Neuronal stem cell (in vitro differentiated cells): Measurements from ENCODE around the gene TAF4. TPM values are rescaled to one million over a fixed set of nuclear protein-coding genes. Genes with fewer than 3 reads are reported as not detected.
A peak's percentile ranks its signal among the peaks of the same experiment; 100 is the strongest.

Experiments used
- DNase-seq: peaks from one replicate; pipeline ENCODE4 v3.0.0-alpha.2; 2013; ENCODE audit warnings: low spot score
- H2AFZ ChIP-seq: one replicate; pipeline ENCODE4 v1.6.1; 2013; ENCODE audit warnings: mild to moderate bottlenecking, low read length, inconsistent platforms
- H2AK5ac ChIP-seq: 2 replicates; pipeline ENCODE4 v1.6.1; 2013; ENCODE audit warnings: low read depth, mild to moderate bottlenecking, inconsistent platforms, low read length, moderate library complexity, mixed read lengths
- H2BK120ac ChIP-seq: 2 replicates; pipeline ENCODE4 v1.6.1; 2013; ENCODE audit warnings: low read depth, mild to moderate bottlenecking, inconsistent platforms, low read length, moderate library complexity, mixed read lengths
- H2BK12ac ChIP-seq: one replicate; pipeline ENCODE4 v1.6.1; 2013; ENCODE audit warnings: low read length, inconsistent platforms
- H2BK15ac ChIP-seq: 2 replicates; pipeline ENCODE4 v1.6.1; 2013; ENCODE audit warnings: mild to moderate bottlenecking, low read length, inconsistent platforms, mixed read lengths
- H2BK5ac ChIP-seq: one replicate; pipeline ENCODE4 v1.6.1; 2013; ENCODE audit warnings: inconsistent platforms, mild to moderate bottlenecking, low read length, moderate library complexity
- H3K14ac ChIP-seq: one replicate; pipeline ENCODE4 v1.6.1; 2013; ENCODE audit warnings: low read length, inconsistent platforms
- H3K18ac ChIP-seq: 2 replicates; pipeline ENCODE4 v1.6.1; 2013; ENCODE audit warnings: low read length, inconsistent platforms
- H3K23ac ChIP-seq: 2 replicates; pipeline ENCODE4 v1.6.1; 2013; ENCODE audit warnings: low read depth, mild to moderate bottlenecking, mixed read lengths, low read length, inconsistent platforms; ENCODE audit not compliant: poor library complexity
- H3K27ac ChIP-seq: replicated peaks from 3 replicates; pipeline ENCODE4 v1.5.1; 2013; ENCODE audit warnings: low read length, inconsistent platforms
- H3K27me3 ChIP-seq, 3 experiments: 2 replicates each; pipeline ENCODE4 v1.6.1; 2013; ENCODE audit warnings: low read length in 3 of 3, mild to moderate bottlenecking in 2 of 3, inconsistent platforms in 1 of 3, low read depth in 1 of 3, mixed read lengths in 1 of 3, moderate library complexity in 1 of 3; ENCODE audit not compliant: control insufficient read depth in 3 of 3, insufficient read depth in 3 of 3
- H3K36me3 ChIP-seq, 2 donors: replicated peaks in 1 of 2; 2 replicates each; pipeline ENCODE4 v1.6.1; 2013; ENCODE audit warnings: low read length in 2 of 2; ENCODE audit not compliant: control insufficient read depth in 2 of 2, insufficient read depth in 2 of 2
- H3K4ac ChIP-seq: 2 replicates; pipeline ENCODE4 v1.6.1; 2013; ENCODE audit warnings: inconsistent platforms, mild to moderate bottlenecking, low read length, moderate library complexity
- H3K4me1 ChIP-seq, 2 donors: 1 replicate in 1 of 2; 2 replicates in 1 of 2; pipeline ENCODE4 v1.6.1; 2013; ENCODE audit warnings: low read length in 2 of 2, low read depth in 1 of 2; ENCODE audit not compliant: control insufficient read depth in 2 of 2, insufficient read depth in 1 of 2
- H3K4me2 ChIP-seq: one replicate; pipeline ENCODE4 v1.6.1; 2013; ENCODE audit warnings: mild to moderate bottlenecking, low read length, inconsistent platforms; ENCODE audit not compliant: insufficient read depth, poor library complexity, severe bottlenecking
- H3K4me3 ChIP-seq, 2 donors: 2 replicates each; pipeline ENCODE4 v1.5.1; 2013; ENCODE audit warnings: low read length in 2 of 2, mild to moderate bottlenecking in 2 of 2, inconsistent platforms in 1 of 2, moderate library complexity in 1 of 2
- H3K79me1 ChIP-seq: one replicate; pipeline ENCODE4 v1.6.1; 2013; ENCODE audit warnings: low read depth, mild to moderate bottlenecking, inconsistent platforms, low read length, moderate library complexity
- H3K9ac ChIP-seq: one replicate; pipeline ENCODE4 v1.6.1; 2013; ENCODE audit warnings: mild to moderate bottlenecking, low read depth, low read length, inconsistent platforms; ENCODE audit not compliant: poor library complexity
- H3K9me3 ChIP-seq, 2 donors: replicated peaks in 1 of 2; 2 replicates each; pipeline versions ENCODE3 to v1.6.1; 2013; ENCODE audit warnings: low read length in 2 of 2, mild to moderate bottlenecking in 2 of 2, inconsistent platforms in 1 of 2, low read depth in 1 of 2, mixed read lengths in 1 of 2, moderate library complexity in 1 of 2; ENCODE audit not compliant: control insufficient read depth in 2 of 2, insufficient read depth in 1 of 2
- H4K8ac ChIP-seq: one replicate; pipeline ENCODE4 v1.6.1; 2013; ENCODE audit warnings: low read depth, mild to moderate bottlenecking, inconsistent platforms, low read length, moderate library complexity
- H4K91ac ChIP-seq: one replicate; pipeline ENCODE4 v1.6.1; 2013; ENCODE audit warnings: low read length, low read depth, mild to moderate bottlenecking, inconsistent platforms; ENCODE audit not compliant: poor library complexity
- WGBS, 2 donors: extraction: QIAGEN DNeasy Blood & Tissue Kit; methylation state at CpG; one replicate each; pipeline ENCODE4 v1.1.7; 2013; ENCODE audit warnings: missing lambda C conversion rate in 2 of 2, mixed read lengths in 1 of 2; ENCODE audit not compliant: insufficient read length in 2 of 2, insufficient replicate concordance in 1 of 2; ENCODE audit errors: extremely low coverage in 2 of 2; 5-methylcytosine and 5-hydroxymethylcytosine counted together
- small RNA-seq: library from polyadenylated mRNA; stranded (forward); fragments of <200 nt; extraction: miRNeasy Mini kit (QIAGEN cat#:217004); gene quantifications from one replicate; pipeline ENCODE3, GENCODE V24; 2013; ENCODE audit not compliant: insufficient read depth

The TAF4 gene

GRCh38 chr20:61925555-61926252, 140.0 kb downstream of the TAF4 start:
- no peak overlapping the region for H3K27ac ChIP-seq
- no CpG with 5 or more reads among the region's 21 CpGs for WGBS, 2 donors
- peaks cover 0 to 4% of the 10 kb centered on the region in 2 donors for H3K9me3 ChIP-seq

DNA sequence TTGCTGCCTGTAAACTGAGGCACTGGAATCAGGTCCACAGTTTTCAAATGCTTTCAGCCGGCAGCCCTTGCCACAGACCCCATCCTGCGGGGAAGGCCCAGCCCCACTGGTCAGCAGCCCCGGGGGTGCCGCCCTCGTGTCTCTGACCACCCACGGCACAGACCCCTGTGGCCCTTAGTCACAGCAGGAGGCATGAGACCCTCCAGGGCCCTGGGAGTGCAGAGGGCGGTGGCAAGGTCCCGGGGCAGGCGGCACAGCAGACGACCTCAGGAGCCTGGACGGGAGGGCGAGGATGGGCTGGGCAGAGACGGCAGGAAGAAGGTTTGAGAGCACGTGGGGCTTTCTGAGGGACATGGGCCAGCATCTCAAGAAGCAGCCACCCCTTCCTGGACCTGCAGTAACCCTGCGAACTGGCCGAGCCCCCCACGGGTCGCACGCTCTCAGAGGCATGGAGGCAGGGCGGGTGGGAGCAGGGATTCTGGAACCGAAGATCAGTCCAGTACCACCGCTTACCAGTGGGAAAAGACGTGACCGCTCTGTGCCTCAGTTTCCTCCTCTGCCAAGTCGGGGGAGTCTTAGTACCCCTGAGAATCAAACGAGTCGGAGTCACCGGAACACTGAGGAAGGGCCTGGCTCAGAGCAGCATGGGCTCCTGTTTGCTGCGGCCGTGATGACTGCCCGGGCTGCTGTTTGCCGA, 140.7 kb downstream of the TAF4 start:
- H4K8ac ChIP-seq: no peak overlapping the region
- H3K79me1 ChIP-seq: peaks cover 7% of the 10 kb centered on the region
- peak overlapping the region; percentile 75 for H2BK5ac ChIP-seq
- DNase-seq: no peak
- peak overlapping the region; percentile 22 for H2BK12ac ChIP-seq
- no peak overlapping the region for H3K27ac ChIP-seq
- no peak overlapping the region for H4K91ac ChIP-seq
- WGBS, 2 donors: no CpG with 5 or more reads among the region's 32 CpGs
- H3K4ac ChIP-seq: no peak overlapping the region
- peak overlapping the region; percentile 89 for H3K14ac ChIP-seq
- H3K4me2 ChIP-seq: no peak overlapping the region
- peak overlapping the region; percentile 80 for H3K23ac ChIP-seq
- peaks cover 0 to 1% of the 10 kb centered on the region in 2 donors for H3K4me1 ChIP-seq
- no peak overlapping the region for H2AFZ ChIP-seq
- peak overlapping the region; percentile 57 for H3K18ac ChIP-seq
- no peak overlapping the region for H2BK15ac ChIP-seq
- H3K36me3 ChIP-seq: peaks cover 4 to 8% of the 10 kb centered on the region in 2 donors
- peaks cover 0 to 6% of the 10 kb centered on the region in 2 donors for H3K9me3 ChIP-seq
- no peak overlapping the region for H2BK120ac ChIP-seq
- H3K4me3 ChIP-seq: no peak overlapping the region
- peak overlapping the region; percentile 46 for H2AK5ac ChIP-seq
- no peak overlapping the region for H3K9ac ChIP-seq
- H3K27me3 ChIP-seq: peaks cover 0 to 2% (median 0%) of the 10 kb centered on the region in 3 experiments

More at GRCh38 chr20:61925555-61926252, 140.0 kb downstream of the TAF4 start:
- Histone ChIP-seq H3K14ac (no peak overlapping the region), H3K27me3 (peaks cover 0 to 2% (median 0%) of the 10 kb centered on the region in 3 experiments), H2BK12ac (no peak overlapping the region), H3K23ac (no peak overlapping the region), H3K36me3 (peaks cover 4 to 10% of the 10 kb centered on the region in 2 donors), H3K9ac (no peak overlapping the region), H4K91ac (no peak overlapping the region), H3K4ac (no peak overlapping the region), H3K4me1 (no peaks in the 10 kb centered on the region), H2AK5ac (peak overlapping the region; percentile 37), H2BK5ac (no peak overlapping the region), H2BK15ac (no peak overlapping the region), H2AFZ (no peak overlapping the region), H3K79me1 (peaks cover 7% of the 10 kb centered on the region), H4K8ac (no peak overlapping the region), H3K4me3 (no peak overlapping the region), H2BK120ac (no peak overlapping the region), H3K4me2 (no peak overlapping the region), H3K18ac (no peak overlapping the region)
- DNase-seq: no peak

Small RNA genes within 50 kb of the gene (small RNA-seq; reads per million reads assigned to genes)
- gene MIR3195: not detected
